ENCODE measurements around the gene AZI2. TPM values are rescaled to one million over a fixed set of nuclear protein-coding genes. Genes with fewer than 3 reads are reported as not detected.

The AZI2 gene
- total RNA-seq = 10 to 100 TPM; 40.3 to 44.5 TPM
- polyA plus RNA-seq = 10 to 100 TPM; 43.2 to 43.9 TPM

GRCh38 chr3:28348629-28349468 is at the start of gene AZI2, which contains the start of gene ZCWPW2:
Gene AZI2 (minus strand): TSS chr3:28348824. CDS start chr3:28340617, 8,207 bp downstream.
Gene ZCWPW2 (plus strand): TSS chr3:28348721. CDS start chr3:28413069, 64,348 bp downstream.
- peaks cover 0 to 16% (median 9%) of the 10 kb centered on the region in 8 donors for H3K9me3 Mint-ChIP-seq
- intact Hi-C loops (cut with micrococcal nuclease) = loop anchor here (1.0 to 5.0 kb wide), 5 partner anchors 20 to 980 kb away; partner anchors contain the start of genes CMC1, NEK10 and SLC4A7
- H3K4me1 ChIP-seq (ENCODE audit: insufficient read depth, low read length) = peaks cover 50% of the 10 kb centered on the region
- H3K27me3 Mint-ChIP-seq = no peaks in the 10 kb centered on the region
- H3K36me3 ChIP-seq (ENCODE audit: insufficient read depth, low read length) = no peaks in the 10 kb centered on the region
- peak; percentile 90 to 94 (median 91) for DNase-seq
- H3K27ac Mint-ChIP-seq = peak within 1 kb of the TSS; percentile 97 to 100 (median 98)
- ChIA-PET CTCF (ENCODE audit: partially characterized antibody) (interaction anchor here (0.8 to 2.5 kb wide), 15 partner anchors 10 to 648 kb away, joined by 3 to 15 read pairs (median 4); partner anchors contain the start of gene EOMES), POLR2A (ENCODE audit: partially characterized antibody) (interaction anchor here (0.9 to 2.4 kb wide), 19 partner anchors 9 to 979 kb away, joined by 3 to 23 read pairs (median 7); partner anchors contain the start of genes CMC1 and SLC4A7)
- peaks cover 38 to 64% (median 51%) of the 10 kb centered on the region in 4 donors for H3K4me1 Mint-ChIP-seq
- H3K9me3 ChIP-seq (ENCODE audit: control insufficient read depth in 1 of 2, low read length in 2 of 2) = no peaks in the 10 kb centered on the region
- H3K36me3 Mint-ChIP-seq = peaks cover 20 to 31% of the 10 kb centered on the region in 2 donors
- peak within 1 kb of the TSS; percentile 94 for H3K27ac ChIP-seq (ENCODE audit: low read depth, low read length)
- peak within 1 kb of the TSS; percentile 93 to 99 (median 97) for H3K4me3 Mint-ChIP-seq
- H3K4me3 ChIP-seq (ENCODE audit: low read length in 2 of 2) = peak within 1 kb of the TSS; percentile 85 to 94
- H3K27me3 ChIP-seq (ENCODE audit: insufficient read depth, low read length) = no peaks in the 10 kb centered on the region

DNA sequence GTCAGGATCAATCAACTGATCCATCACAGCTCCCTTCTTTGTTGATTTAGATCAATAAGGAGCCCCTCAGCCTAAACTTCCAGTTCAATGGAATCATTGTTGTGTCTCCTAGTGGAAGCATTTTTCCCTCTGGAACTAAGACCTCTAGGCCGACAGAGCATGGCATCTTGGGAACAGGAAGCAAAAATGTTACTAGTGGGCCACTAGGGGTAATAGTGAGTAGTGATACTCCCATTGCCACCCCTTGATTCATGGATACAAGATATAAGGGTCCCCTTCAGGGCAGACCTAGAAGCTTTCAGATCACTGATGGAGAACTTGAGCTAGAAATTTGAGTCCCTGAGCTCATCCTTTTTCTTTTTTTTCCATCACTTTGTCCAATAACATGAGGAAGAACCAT is 40.4 kb upstream of the AZI2 start:
- no peak overlapping the region for H3K27ac ChIP-seq (ENCODE audit: low read depth, low read length)
- no peaks in the 10 kb centered on the region for H3K9me3 ChIP-seq (ENCODE audit: control insufficient read depth in 1 of 2, low read length in 2 of 2)
- H3K4me3 Mint-ChIP-seq = no peak overlapping the region
- no peaks in the 10 kb centered on the region for H3K27me3 ChIP-seq (ENCODE audit: insufficient read depth, low read length)
- POLR2A ChIA-PET (ENCODE audit: partially characterized antibody) = no interaction called here
- H3K27me3 Mint-ChIP-seq = no peaks in the 10 kb centered on the region
- no peak overlapping the region for H3K27ac Mint-ChIP-seq
- intact Hi-C loops (cut with micrococcal nuclease) = no loop called here
- H3K9me3 Mint-ChIP-seq = peaks cover 0 to 66% (median 45%) of the 10 kb centered on the region in 8 donors
- no peaks in the 10 kb centered on the region for H3K4me1 ChIP-seq (ENCODE audit: insufficient read depth, low read length)
- CTCF ChIA-PET (ENCODE audit: partially characterized antibody) = no interaction called here
- H3K36me3 Mint-ChIP-seq = peaks cover 6% of the 10 kb centered on the region in 2 donors
- DNase-seq = no peak
- no peak overlapping the region for H3K4me3 ChIP-seq (ENCODE audit: low read length in 2 of 2)
- H3K36me3 ChIP-seq (ENCODE audit: insufficient read depth, low read length) = no peaks in the 10 kb centered on the region
- no peaks in the 10 kb centered on the region for H3K4me1 Mint-ChIP-seq

DNA sequence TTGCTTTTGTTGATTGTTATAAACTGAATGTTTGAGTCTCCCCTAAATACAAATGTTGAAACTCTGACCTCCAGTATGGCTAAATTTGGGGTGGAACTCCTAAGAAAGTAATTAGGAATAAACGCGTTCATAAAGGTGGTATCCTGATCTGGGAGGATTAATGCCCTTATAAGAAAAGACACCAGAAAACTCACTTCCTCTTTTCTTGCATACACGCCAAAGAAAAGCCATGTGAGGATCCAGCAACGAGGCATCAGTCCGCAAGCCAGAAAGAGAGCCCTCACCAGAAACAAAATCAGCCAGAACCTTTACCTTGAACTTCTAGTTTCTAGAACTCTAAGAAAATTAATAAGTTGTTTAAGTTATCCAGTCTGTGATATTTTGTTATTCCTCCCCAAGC is 37.4 kb upstream of the AZI2 start:
- Mint-ChIP-seq H3K27ac (no peak overlapping the region), H3K4me3 (no peak overlapping the region), H3K27me3 (no peaks in the 10 kb centered on the region), H3K36me3 (peaks cover 4 to 6% of the 10 kb centered on the region in 2 donors), H3K4me1 (no peaks in the 10 kb centered on the region), H3K9me3 (peaks cover 0 to 38% (median 18%) of the 10 kb centered on the region in 8 donors)
- Histone ChIP-seq H3K27ac (ENCODE audit: low read depth, low read length) (no peak overlapping the region), H3K27me3 (ENCODE audit: insufficient read depth, low read length) (no peaks in the 10 kb centered on the region), H3K36me3 (ENCODE audit: insufficient read depth, low read length) (no peaks in the 10 kb centered on the region), H3K9me3 (ENCODE audit: control insufficient read depth in 1 of 2, low read length in 2 of 2) (no peaks in the 10 kb centered on the region), H3K4me1 (ENCODE audit: insufficient read depth, low read length) (no peaks in the 10 kb centered on the region), H3K4me3 (ENCODE audit: low read length in 2 of 2) (no peak overlapping the region)
- intact Hi-C loops (cut with micrococcal nuclease) = no loop called here
- ChIA-PET POLR2A (ENCODE audit: partially characterized antibody) (no interaction called here), CTCF (ENCODE audit: partially characterized antibody) (no interaction called here)
- DNase-seq = no peak

DNA sequence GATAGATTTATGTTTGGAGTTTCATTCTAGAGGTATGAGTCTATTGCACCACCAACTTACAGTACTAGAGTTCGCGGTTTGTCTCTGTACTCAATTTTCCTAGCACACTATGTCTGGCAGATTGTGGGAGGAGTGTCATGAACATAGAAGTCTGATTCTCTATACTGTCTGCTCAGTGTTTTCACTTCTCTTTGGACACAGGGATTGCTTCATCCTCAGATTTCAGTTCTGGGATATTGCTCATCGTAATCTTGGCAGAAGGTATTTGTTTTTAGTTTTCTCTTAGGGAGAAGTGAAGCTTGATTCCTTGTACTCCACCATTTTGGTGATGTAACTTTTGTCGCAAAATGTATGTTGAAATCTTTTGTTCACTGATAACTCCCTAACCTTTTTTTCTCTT is 27.8 kb upstream of the AZI2 start:
- POLR2A ChIA-PET (ENCODE audit: partially characterized antibody) = no interaction called here
- DNase-seq = no peak

GRCh38 chr3:28349469-28350000 is 911 bp upstream of the AZI2 start:
- Mint-ChIP-seq H3K4me3 (peak overlapping the region; percentile 93 to 99 (median 97)), H3K4me1 (peaks cover 38 to 64% (median 49%) of the 10 kb centered on the region in 4 donors), H3K9me3 (peaks cover 0 to 20% (median 12%) of the 10 kb centered on the region in 8 donors), H3K36me3 (peaks cover 24 to 32% of the 10 kb centered on the region in 2 donors), H3K27me3 (no peaks in the 10 kb centered on the region), H3K27ac (peak overlapping the region; percentile 97 to 100 (median 98))
- DNase-seq = no peak
- CTCF ChIA-PET (ENCODE audit: partially characterized antibody) = interaction anchor here (0.8 to 2.5 kb wide), 13 partner anchors 11 to 648 kb away, joined by 3 to 15 read pairs (median 4); partner anchors contain the start of gene EOMES
- peaks cover 48% of the 10 kb centered on the region for H3K4me1 ChIP-seq (ENCODE audit: insufficient read depth, low read length)
- intact Hi-C loops (cut with micrococcal nuclease) = loop anchor here (1.0 to 5.0 kb wide), 5 partner anchors 21 to 981 kb away; partner anchors contain the start of genes CMC1, NEK10 and SLC4A7
- POLR2A ChIA-PET (ENCODE audit: partially characterized antibody) = interaction anchor here (0.9 to 2.4 kb wide), 19 partner anchors 10 to 980 kb away, joined by 3 to 23 read pairs (median 7); partner anchors contain the start of genes CMC1 and SLC4A7
- no peaks in the 10 kb centered on the region for H3K36me3 ChIP-seq (ENCODE audit: insufficient read depth, low read length)
- H3K9me3 ChIP-seq (ENCODE audit: control insufficient read depth in 1 of 2, low read length in 2 of 2) = no peaks in the 10 kb centered on the region
- peak overlapping the region; percentile 94 for H3K27ac ChIP-seq (ENCODE audit: low read depth, low read length)
- H3K4me3 ChIP-seq (ENCODE audit: low read length in 2 of 2) = peak overlapping the region; percentile 85 to 94
- H3K27me3 ChIP-seq (ENCODE audit: insufficient read depth, low read length) = no peaks in the 10 kb centered on the region

More for the DNA sequence above, 27.8 kb upstream of the AZI2 start:
- Mint-ChIP-seq H3K9me3 (peaks cover 0 to 25% (median 20%) of the 10 kb centered on the region in 8 donors), H3K36me3 (peaks cover 0 to 15% of the 10 kb centered on the region in 2 donors), H3K27me3 (peaks cover 1 to 2% of the 10 kb centered on the region in 2 donors), H3K4me3 (no peak overlapping the region), H3K4me1 (peaks cover 0 to 2% (median 0%) of the 10 kb centered on the region in 4 donors), H3K27ac (no peak overlapping the region)
- H3K27ac ChIP-seq (ENCODE audit: low read depth, low read length) = no peak overlapping the region
- no peaks in the 10 kb centered on the region for H3K36me3 ChIP-seq (ENCODE audit: insufficient read depth, low read length)
- intact Hi-C loops (cut with micrococcal nuclease) = no loop called here
- H3K27me3 ChIP-seq (ENCODE audit: insufficient read depth, low read length) = no peaks in the 10 kb centered on the region
- H3K4me1 ChIP-seq (ENCODE audit: insufficient read depth, low read length) = no peaks in the 10 kb centered on the region
- no peaks in the 10 kb centered on the region for H3K9me3 ChIP-seq (ENCODE audit: control insufficient read depth in 1 of 2, low read length in 2 of 2)
- no peak overlapping the region for H3K4me3 ChIP-seq (ENCODE audit: low read length in 2 of 2)
- CTCF ChIA-PET (ENCODE audit: partially characterized antibody) = no interaction called here

DNA sequence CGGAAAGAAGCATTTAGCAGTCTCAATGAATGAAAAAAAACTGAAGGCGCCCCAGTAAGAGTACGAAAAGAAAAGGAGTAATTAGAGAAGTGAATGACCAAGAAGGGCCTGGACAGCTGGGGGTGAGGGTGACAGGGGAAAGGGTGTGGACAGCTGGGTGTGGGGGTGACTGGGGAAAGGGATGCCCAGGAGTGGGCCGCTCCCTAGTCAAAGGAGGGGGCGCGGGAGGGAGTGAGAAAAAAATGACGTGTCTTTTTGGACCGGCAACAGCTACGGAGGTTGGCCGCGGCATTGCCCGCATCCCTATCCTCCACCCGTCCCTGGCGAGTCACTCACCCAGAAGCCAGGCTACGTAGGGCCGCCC is 377 bp downstream of the AZI2 start:
- H3K27ac Mint-ChIP-seq = peak overlapping the region; percentile 97 to 100 (median 98)
- CTCF ChIA-PET (ENCODE audit: partially characterized antibody) = interaction anchor here (0.8 to 2.5 kb wide), 11 partner anchors 10 to 643 kb away, joined by 3 to 15 read pairs (median 4); partner anchors contain the start of gene EOMES

More for the DNA sequence above, 377 bp downstream of the AZI2 start:
- H3K9me3 Mint-ChIP-seq = peaks cover 0 to 10% (median 4%) of the 10 kb centered on the region in 8 donors
- peak overlapping the region; percentile 93 to 99 (median 97) for H3K4me3 Mint-ChIP-seq
- DNase-seq = no peak
- H3K27me3 ChIP-seq (ENCODE audit: insufficient read depth, low read length) = no peaks in the 10 kb centered on the region
- H3K36me3 ChIP-seq (ENCODE audit: insufficient read depth, low read length) = no peaks in the 10 kb centered on the region
- H3K9me3 ChIP-seq (ENCODE audit: control insufficient read depth in 1 of 2, low read length in 2 of 2) = no peaks in the 10 kb centered on the region
- H3K4me3 ChIP-seq (ENCODE audit: low read length in 2 of 2) = peak overlapping the region; percentile 85 to 94
- H3K27me3 Mint-ChIP-seq = no peaks in the 10 kb centered on the region
- intact Hi-C loops (cut with micrococcal nuclease) = loop anchor here (2.0 to 5.0 kb wide), 3 partner anchors 19 to 979 kb away; partner anchors contain the start of gene NEK10
- peak overlapping the region; percentile 94 for H3K27ac ChIP-seq (ENCODE audit: low read depth, low read length)
- POLR2A ChIA-PET (ENCODE audit: partially characterized antibody) = interaction anchor here (1.0 to 2.4 kb wide), 16 partner anchors 8 to 867 kb away, joined by 3 to 23 read pairs (median 8); partner anchors contain the start of genes CMC1 and SLC4A7
- H3K4me1 ChIP-seq (ENCODE audit: insufficient read depth, low read length) = peaks cover 50% of the 10 kb centered on the region
- peaks cover 16 to 30% of the 10 kb centered on the region in 2 donors for H3K36me3 Mint-ChIP-seq
- H3K4me1 Mint-ChIP-seq = peaks cover 43 to 69% (median 55%) of the 10 kb centered on the region in 4 donors
